ENCODE results near the gene ZNF174. TPM values are rescaled to one million over a fixed set of nuclear protein-coding genes. Genes with fewer than 3 reads are reported as not detected.

The ZNF174 gene
- total RNA-seq, 2 experiments from 2014 or later, result 6.7 to 6.9 TPM

DNA sequence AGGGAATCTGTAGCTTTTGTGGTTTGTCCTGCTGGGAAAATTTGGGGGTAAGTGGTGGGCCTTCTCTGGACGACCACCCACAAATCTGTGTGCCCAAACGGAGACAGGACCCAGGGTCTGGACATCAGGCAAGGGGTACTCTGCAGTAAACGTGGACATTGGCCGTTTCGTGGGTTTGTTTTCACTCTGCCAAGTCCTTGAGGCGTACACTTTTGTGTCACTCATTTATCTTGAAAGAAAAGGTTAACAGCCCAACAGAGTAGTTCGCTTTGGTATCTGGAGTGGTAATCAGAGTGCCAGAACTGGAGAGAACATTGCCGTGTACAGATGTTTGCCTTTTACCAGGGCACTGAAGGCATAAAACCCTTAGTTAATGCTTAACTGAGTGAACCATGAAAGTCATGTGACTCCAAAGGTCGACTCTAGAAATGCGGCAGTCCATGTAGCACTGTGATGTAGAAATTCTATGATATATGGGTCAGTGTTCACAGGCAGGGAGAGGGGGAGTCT, 57.9 kb downstream of the ZNF174 start:
- ATAC-seq, result peak; percentile 6
- Mint-ChIP-seq H3K36me3 (ENCODE audit: low read depth) (peaks cover 2% of the 10 kb centered on the region), H3K27me3 (no peaks in the 10 kb centered on the region), H3K9me3 (no peaks in the 10 kb centered on the region), H3K4me3 (peak overlapping the region; percentile 85), H3K27ac (peak overlapping the region; percentile 90), H3K4me1 (ENCODE audit: low read depth) (peaks cover 46% of the 10 kb centered on the region)
- TF ChIP-seq, protein P1, sequence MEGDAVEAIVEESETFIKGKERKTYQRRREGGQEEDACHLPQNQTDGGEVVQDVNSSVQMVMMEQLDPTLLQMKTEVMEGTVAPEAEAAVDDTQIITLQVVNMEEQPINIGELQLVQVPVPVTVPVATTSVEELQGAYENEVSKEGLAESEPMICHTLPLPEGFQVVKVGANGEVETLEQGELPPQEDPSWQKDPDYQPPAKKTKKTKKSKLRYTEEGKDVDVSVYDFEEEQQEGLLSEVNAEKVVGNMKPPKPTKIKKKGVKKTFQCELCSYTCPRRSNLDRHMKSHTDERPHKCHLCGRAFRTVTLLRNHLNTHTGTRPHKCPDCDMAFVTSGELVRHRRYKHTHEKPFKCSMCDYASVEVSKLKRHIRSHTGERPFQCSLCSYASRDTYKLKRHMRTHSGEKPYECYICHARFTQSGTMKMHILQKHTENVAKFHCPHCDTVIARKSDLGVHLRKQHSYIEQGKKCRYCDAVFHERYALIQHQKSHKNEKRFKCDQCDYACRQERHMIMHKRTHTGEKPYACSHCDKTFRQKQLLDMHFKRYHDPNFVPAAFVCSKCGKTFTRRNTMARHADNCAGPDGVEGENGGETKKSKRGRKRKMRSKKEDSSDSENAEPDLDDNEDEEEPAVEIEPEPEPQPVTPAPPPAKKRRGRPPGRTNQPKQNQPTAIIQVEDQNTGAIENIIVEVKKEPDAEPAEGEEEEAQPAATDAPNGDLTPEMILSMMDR (IDR thresholded peaks at IDR 0.05), result no peak
- CTCF ChIA-PET, result interaction anchor here (1.5 to 1.7 kb wide), 2 partner anchors 42 to 192 kb away, joined by 4 read pairs; partner anchors contain the start of gene CLUAP1
- intact Hi-C loops (cut with micrococcal nuclease), result loop anchor here (5.0 kb wide), 1 partner anchor 177 kb away; the partner anchor contains the start of gene ZNF263
- DNase-seq, result peak; percentile 16
- POLR2A ChIA-PET, result interaction anchor here (0.7 to 1.1 kb wide), 2 partner anchors 176 to 192 kb away, joined by 3 read pairs; partner anchors contain the start of gene ZNF263

Other genes with a start within 250 kb of the ZNF174 start
- not detected for gene OR1F1, start 213.0 kb upstream of the ZNF174 start, total RNA-seq
- 1 to 10 TPM; 8.7 to 9.6 TPM for gene ZNF200, start 166.1 kb upstream of the ZNF174 start, total RNA-seq
- not detected for gene MEFV, start 144.6 kb upstream of the ZNF174 start, total RNA-seq
- 10 to 100 TPM; 19.5 to 22.0 TPM for gene ZNF263, start 117.7 kb upstream of the ZNF174 start, total RNA-seq
- 1 to 10 TPM; 4.0 to 4.7 TPM for gene TIGD7, start 95.8 kb upstream of the ZNF174 start, total RNA-seq
- 10 to 100 TPM; 21.2 to 21.7 TPM for gene ZNF75A, start 95.7 kb upstream of the ZNF174 start, total RNA-seq
- not detected for gene OR2C1, start 45.3 kb upstream of the ZNF174 start, total RNA-seq
- 10 to 100 TPM; 13.2 to 15.6 TPM for gene ZSCAN32, start 211 bp upstream of the ZNF174 start, total RNA-seq
- 1 to 10 TPM; 1.6 to 1.8 TPM for gene ZNF597, start 42.3 kb downstream of the ZNF174 start, total RNA-seq
- 10 to 100 TPM; 24.6 TPM for gene NAA60, start 42.5 kb downstream of the ZNF174 start, total RNA-seq
- not detected for gene C16orf90, start 94.3 kb downstream of the ZNF174 start, total RNA-seq
- gene CLUAP1, start 99.8 kb downstream of the ZNF174 start, total RNA-seq, result 10 to 100 TPM; 10.5 to 11.8 TPM
- 10 to 100 TPM; 17.9 to 19.8 TPM for gene NLRC3, start 176.2 kb downstream of the ZNF174 start, total RNA-seq
- gene SLX4, start 210.4 kb downstream of the ZNF174 start, total RNA-seq, result 10 to 100 TPM in 1 of 2 experiments, 1 to 10 TPM in 1; 9.8 to 10.1 TPM